NCI-H2107 (cell line): ENCODE data around the gene OR4F6.
"Not testable (repeated sequence)": the region's sequence is repeated elsewhere in the genome, so short reads cannot be mapped to it uniquely, and the experiment has no call there.

Experiments
- DNase-seq: peaks from one replicate; lab custom pipeline; 2025; lab: John Stamatoyannopoulos, UW

Gene OR4F6

GRCh38 chr15:101803209-101803608 is at the start of gene OR4F6:
Gene OR4F6 (plus strand): TSS chr15:101803509. CDS start chr15:101805720, 2,211 bp downstream.
- DNase-seq, result no peak

GRCh38 chr15:101764669-101765339 is 38.5 kb upstream of the OR4F6 start:
- DNase-seq, result not testable (repeated sequence)

- not testable (repeated sequence) for DNase-seq
Observed at GRCh38 chr15:101765340-101765671, 38.0 kb upstream of the OR4F6 start.

- DNase-seq, result no peak
Observed at GRCh38 chr15:101765772-101766456, 37.4 kb upstream of the OR4F6 start.

GRCh38 chr15:101767083-101767640 is 36.1 kb upstream of the OR4F6 start:
- DNase-seq, result not testable (repeated sequence)

GRCh38 chr15:101772921-101773320 is 30.4 kb upstream of the OR4F6 start:
- DNase-seq, result no peak

GRCh38 chr15:101773496-101774100 is 29.7 kb upstream of the OR4F6 start:
- DNase-seq, result no peak

GRCh38 chr15:101775136-101775535 is 28.2 kb upstream of the OR4F6 start:
- DNase-seq, result no peak

- DNase-seq, result not testable (repeated sequence)
Observed at GRCh38 chr15:101778576-101778975, 24.7 kb upstream of the OR4F6 start.

- DNase-seq, result not testable (repeated sequence)
Observed at GRCh38 chr15:101780225-101780624, 23.1 kb upstream of the OR4F6 start.

- no peak for DNase-seq
Observed at GRCh38 chr15:101781928-101782327, 21.4 kb upstream of the OR4F6 start.

GRCh38 chr15:101784644-101785043 is 18.7 kb upstream of the OR4F6 start:
- DNase-seq, result no peak

- DNase-seq, result not testable (repeated sequence)
Observed at GRCh38 chr15:101786422-101786821, 16.9 kb upstream of the OR4F6 start.

GRCh38 chr15:101788001-101788400 is 15.3 kb upstream of the OR4F6 start:
- DNase-seq, result not testable (repeated sequence)

GRCh38 chr15:101788503-101789269 is 14.6 kb upstream of the OR4F6 start:
- not testable (repeated sequence) for DNase-seq

GRCh38 chr15:101790748-101791147 is 12.6 kb upstream of the OR4F6 start:
- not testable (repeated sequence) for DNase-seq

GRCh38 chr15:101793981-101794380 is 9.3 kb upstream of the OR4F6 start:
- DNase-seq, result not testable (repeated sequence)

- no peak for DNase-seq
Observed at GRCh38 chr15:101795455-101795854, 7.9 kb upstream of the OR4F6 start.

GRCh38 chr15:101799665-101800064 is 3.6 kb upstream of the OR4F6 start:
- no peak for DNase-seq

GRCh38 chr15:101801048-101801447 is 2.3 kb upstream of the OR4F6 start:
- no peak for DNase-seq

GRCh38 chr15:101803676-101804075 is 367 bp downstream of the OR4F6 start:
- DNase-seq, result no peak

- DNase-seq, result no peak
Observed at GRCh38 chr15:101804375-101804774, 1.1 kb downstream of the OR4F6 start.
